ENCODE measurements around the gene NARS2.

DNA sequence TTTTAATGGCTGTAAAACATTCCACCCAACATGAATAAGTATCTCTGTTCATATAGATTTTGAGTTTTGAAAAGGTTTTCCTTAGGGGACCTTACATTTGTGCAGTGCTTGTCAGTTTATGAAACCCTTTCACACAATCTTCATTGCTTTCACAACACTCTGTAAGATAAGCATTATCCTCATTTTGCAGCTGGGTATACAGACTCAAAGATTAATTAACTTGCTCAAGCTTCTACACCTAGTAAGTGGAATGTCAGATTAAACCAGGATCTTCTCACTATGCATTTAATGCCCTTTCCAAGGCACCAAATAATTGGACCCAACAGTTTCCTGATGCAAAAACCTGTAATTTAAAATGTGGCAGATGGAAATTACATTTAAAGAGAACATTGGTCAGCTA, 145.5 kb downstream of the NARS2 start:
- TF ChIP-seq, protein P1, sequence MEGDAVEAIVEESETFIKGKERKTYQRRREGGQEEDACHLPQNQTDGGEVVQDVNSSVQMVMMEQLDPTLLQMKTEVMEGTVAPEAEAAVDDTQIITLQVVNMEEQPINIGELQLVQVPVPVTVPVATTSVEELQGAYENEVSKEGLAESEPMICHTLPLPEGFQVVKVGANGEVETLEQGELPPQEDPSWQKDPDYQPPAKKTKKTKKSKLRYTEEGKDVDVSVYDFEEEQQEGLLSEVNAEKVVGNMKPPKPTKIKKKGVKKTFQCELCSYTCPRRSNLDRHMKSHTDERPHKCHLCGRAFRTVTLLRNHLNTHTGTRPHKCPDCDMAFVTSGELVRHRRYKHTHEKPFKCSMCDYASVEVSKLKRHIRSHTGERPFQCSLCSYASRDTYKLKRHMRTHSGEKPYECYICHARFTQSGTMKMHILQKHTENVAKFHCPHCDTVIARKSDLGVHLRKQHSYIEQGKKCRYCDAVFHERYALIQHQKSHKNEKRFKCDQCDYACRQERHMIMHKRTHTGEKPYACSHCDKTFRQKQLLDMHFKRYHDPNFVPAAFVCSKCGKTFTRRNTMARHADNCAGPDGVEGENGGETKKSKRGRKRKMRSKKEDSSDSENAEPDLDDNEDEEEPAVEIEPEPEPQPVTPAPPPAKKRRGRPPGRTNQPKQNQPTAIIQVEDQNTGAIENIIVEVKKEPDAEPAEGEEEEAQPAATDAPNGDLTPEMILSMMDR (IDR thresholded peaks at IDR 0.05) = no peak
- no peak for TF ChIP-seq POLR2A (IDR thresholded peaks at IDR 0.05)
